HG03025 (cell line): ENCODE measurements around the gene KAZN.

Experiments
- ATAC-seq: cut with Tn5 transposase; IDR thresholded peaks from one replicate; pipeline ENCODE4 v1.9.1; 2021; ENCODE audit warnings: mild to moderate bottlenecking, moderate library complexity; ENCODE audit not compliant: unreplicated experiment, low FRiP score

Gene KAZN

DNA sequence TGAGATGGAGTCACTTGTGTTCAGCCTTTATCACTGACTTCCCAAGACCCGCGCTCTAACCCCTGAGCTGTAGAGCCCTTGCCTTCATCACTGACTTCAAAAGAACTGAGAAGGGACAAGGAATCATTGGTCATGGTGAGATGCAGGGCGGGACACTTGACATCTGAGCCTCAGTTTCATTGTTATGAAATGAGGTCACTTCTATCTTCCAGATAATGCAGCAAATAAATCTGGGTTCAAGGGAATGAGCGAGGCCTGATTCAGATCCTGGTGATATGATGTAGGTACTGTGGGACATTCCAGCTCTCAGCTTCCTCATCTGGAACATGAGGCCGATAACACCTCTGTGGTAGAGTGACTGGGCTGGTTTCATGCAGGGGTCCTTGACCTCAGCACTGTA is 13.8 kb downstream of the KAZN start:
- no peak for ATAC-seq

DNA sequence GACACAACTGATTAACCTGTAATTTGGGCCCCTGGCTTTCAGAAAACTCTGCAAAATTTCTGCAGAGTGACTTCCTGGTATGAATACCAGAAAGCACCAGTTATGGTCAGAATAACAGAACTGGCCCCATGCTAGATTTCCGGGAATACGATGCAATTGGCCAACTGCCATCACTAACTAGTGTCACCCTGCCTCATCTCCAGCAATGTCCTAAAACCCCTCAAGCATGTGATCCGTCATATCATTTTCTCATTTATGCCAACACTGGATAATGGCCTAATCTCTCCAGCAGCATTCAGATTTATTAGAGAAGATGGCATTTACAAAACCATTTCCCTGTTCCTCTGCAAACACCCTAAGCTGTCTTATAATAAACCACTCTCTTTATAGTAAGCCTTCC is 15.4 kb downstream of the KAZN start:
- ATAC-seq: no peak

DNA sequence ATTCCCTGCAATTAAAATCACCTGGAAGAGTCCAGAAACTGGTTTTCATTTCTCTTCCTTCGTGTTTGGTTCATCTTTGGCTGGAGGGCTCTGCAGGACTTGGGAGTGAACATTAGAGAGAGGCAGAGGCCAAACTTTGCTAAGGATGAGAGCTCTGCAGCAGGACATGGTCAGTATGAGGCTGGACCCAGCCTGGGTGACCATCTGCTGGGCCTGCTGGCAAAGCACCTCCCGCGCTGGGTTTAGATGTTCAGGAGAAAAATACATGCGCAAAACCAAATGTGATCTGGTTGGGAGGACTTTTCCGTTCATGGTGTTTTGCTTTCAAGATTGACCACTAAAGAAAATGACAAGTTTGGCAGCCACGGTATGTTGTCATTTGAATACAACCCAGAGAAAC is 15.9 kb downstream of the KAZN start:
- no peak for ATAC-seq

DNA sequence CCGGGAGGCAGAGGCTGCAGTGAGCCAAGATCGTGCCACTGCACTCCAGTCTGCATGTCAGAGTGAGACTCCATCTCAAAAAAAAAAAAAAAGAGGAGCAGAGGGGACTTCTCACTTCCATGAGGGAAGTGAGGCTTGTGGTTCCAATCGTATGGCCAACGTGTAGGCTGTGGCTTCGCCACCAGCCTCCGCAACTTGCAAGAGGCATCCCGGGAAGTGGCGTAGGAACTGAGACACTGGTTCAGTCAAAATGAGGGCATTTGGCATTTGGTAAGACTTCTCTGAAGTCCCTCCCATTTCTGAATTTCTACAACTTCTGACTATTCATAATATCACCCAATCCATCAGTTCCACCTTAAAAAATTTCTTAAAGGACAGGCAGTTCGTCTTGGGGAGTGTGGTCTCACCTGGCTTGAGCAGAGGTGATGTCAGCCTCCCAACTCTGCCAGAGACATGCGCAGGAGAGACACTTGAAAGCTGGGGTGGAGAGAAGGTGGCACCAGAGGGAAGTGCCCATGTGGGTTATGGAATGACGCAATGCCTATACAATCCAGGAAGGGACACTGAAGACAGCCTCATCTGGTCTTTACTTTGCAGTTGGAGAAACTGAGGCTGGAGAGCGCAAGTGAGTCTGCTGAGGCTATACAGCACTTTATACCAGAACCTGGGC is 17.2 kb downstream of the KAZN start:
- ATAC-seq: no peak

DNA sequence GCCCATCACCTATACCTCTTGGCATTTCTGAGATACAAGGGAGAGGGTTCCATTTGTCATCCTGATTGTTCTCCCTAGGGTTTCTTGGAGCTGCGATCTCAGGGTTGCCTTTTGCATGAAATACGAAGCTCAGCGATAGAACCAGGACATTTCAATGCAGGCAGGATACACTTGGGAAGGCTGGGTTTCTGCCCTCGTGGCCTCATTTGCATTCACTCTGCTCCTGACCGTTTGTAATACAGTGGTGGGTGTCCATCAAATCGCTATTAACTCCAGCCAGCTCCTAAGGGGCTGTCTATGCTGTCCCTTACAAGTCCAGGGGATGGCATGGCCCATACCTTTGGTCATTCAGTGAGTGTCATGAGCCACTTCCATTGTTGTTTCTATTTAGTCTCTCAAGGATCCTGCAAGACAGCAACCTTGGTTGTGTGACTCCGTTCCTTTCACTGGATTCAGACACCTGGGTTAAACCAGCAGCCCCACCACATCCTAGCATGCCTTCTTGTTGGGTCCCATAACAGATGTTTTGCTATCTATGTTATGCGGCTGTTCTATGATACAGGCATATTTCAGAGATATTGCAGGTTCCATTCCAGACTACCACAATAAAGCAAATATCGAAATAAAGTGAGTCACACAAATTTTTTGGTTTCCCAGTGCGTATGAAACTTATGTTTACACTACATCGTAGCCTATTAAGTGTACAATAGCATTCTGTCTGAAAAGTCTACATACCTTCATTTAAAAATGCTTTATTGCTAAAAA is 18.3 kb downstream of the KAZN start:
- ATAC-seq: no peak

DNA sequence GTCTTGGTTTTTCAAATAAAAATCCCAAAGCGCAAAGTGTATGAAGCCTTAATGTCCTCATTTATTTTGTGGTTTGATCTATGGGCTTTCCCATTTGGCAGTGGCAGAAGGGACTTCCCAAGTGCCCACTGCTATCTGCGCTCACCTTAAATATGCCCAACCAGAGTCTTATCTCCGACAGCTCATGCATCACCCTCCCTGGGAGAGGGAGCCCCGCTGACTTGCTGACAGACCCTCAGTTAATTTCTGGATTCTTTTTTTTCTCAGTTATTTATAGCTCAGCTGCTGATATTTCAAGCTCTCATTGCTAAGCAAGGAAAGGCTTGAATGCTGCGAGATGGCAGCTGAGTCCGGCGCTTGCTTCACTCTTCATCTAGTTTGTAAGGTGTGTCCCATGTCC is 19.3 kb downstream of the KAZN start:
- ATAC-seq: no peak

DNA sequence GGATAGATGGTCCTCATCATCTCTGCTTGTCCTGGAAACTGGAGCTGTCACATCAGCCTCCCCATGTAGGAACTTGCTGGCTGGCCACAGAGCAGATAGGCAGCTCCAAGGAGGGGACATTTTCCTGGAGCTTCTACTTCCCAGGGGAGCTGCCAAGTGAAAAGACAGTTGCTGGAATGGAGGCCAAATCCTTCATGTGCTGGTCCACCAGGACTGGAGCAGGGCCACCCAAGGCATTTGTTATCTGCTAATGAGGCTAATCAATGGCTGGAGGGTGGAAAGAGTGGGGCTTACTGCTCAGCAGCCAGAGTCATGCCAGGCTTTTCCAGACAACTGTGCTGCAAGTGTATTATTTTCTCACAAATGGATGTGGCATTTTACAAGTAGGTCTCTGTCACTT is 22.5 kb downstream of the KAZN start:
- no peak for ATAC-seq

DNA sequence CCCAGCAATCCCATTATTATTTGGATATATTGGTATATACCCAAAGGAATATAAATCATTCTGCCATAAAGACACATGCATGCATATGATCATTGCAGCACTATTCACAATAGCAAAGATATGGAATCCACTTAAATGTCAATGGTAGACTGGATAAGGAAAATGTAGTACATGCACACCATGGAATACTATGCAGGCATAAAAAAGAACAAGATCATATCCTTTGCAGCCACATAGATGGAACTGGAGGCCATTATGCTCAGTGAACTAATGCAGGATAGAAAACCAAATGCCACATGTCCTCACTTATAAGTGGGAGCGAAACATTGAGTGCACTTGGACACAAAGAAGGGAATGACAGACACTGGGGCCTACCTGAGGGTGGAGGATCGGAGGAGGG is 24.6 kb downstream of the KAZN start:
- no peak for ATAC-seq

DNA sequence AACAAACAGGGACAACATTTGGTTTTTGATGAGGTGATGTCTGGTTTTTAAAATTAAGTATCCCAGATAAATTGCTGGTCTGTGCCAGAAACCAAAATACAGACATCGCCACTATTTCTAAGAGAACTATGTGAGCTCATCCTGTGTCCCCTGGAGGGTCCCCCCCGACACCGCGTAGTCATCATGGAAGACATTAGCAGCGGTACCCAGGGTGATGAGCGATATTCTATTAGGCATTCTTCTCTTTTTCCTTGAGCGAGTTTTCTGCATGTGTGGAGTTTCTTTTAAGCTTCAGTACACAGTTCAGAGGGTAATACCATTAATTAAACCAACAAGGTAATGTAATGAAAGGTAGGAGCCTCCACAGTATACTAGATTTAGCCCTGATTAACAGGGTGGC is 26.5 kb downstream of the KAZN start:
- ATAC-seq: no peak

DNA sequence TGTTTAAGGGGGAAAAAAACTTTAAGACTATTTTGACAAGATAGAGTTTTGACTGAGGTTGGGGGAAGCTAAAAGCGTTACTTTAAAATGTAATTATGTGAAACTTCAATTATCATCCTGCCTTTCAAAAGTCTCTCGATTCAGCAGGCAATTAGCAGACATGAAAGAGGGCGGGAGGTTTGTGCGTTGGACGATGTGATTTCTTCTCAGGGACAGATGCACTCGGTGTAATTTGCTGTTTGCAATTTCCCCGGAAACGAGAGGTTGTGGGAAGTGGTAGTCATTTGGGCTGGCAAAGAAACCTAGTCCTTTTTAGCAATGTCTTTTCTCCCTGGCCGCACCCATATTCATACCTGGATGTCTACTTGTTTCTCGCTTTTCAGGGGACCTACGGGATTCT is 27.1 kb downstream of the KAZN start:
- no peak for ATAC-seq

DNA sequence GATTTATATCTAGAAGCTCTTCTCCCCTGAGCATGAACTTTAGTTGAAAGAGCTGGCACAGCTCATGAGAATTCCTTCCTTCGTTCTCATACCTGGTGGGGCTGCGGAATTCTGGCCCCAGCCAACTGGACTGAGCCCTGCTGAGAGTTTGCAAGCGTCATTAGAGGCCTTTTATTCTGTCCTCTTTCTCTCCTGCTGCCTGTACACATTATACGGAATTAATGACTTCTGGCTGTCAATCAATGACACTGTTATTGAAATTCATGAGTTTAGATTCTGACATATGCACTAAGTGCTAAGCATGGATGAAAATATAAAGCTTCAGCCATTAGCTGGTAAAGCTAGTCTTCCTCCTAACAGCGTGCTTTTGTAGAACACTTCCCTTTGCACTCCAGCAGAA is 27.5 kb downstream of the KAZN start:
- ATAC-seq: no peak

DNA sequence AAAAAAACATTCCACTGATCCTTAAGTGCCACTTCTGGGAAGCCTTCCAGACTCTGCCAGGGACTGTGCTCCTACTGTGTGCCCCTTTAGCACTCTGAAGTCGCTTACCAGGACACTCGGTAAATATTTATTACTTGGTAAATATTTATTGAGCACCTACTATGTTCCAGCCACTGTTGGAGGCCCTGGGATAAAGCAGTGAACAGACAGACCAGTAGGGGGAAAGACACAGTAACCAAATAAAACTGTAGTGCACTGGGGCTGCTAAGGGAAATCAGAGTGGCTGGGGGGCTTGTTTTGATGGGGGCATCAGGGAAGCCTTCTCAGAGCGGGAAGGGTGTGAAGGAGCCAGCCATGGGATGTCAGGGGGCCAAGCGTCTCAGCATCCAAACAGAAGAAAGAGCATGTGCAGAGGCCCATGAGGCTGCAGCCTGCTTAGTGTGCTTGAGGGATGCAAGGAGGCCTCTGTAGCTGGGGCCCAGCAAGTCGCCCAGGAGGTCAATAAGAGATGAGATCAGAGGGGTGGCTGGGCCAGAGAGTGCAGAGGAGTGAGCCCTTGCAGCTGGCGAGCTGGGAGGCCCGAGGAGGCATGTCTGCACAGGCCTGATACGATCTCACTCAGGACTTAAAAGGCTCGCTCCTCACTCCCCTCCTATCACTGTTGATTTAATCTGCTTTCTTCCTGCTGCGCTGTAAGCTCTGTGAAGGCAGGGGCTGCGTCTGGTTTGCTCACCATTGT is 28.6 kb downstream of the KAZN start:
- no peak for ATAC-seq

DNA sequence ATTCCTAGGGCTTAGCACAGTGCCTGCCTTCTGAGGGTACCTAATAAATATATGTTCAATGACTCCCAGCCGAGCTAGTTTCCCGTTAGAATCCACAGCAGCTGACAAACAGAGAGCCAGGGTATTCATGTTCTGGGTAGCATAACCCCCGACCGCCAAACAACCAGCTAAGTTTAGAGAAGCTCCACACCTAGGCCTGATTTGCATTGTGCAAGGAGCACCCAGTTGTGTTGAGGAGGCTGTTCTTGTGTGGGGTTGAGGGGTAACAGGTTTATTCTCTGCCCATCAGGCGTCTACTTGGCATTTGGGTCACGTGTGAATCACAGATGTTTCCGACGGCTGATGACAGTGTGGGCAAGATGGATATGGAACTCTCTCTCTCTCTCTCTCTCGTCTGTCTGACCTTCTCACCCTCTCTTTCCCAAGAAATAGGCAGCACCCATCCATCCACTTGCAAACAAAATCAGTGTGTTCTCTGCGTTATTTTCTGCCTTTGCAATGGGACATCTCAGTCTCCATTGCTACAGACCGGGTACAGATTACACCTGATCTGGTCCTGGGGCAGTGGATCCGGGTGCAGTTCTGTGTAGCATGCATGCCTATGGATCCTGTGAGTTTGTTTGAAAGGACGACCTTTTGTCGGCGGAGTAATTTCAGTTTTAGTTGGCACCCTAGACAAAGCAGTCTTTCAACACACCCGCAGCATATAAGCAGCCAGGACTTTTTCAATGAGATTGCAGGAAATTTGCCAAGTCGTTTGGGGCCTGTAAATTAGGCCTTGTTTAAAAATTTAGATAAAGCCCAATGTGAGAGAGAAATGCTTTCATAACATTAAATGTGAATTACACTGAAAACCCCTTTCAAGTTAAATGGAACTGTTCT is 29.4 kb downstream of the KAZN start:
- no peak for ATAC-seq

DNA sequence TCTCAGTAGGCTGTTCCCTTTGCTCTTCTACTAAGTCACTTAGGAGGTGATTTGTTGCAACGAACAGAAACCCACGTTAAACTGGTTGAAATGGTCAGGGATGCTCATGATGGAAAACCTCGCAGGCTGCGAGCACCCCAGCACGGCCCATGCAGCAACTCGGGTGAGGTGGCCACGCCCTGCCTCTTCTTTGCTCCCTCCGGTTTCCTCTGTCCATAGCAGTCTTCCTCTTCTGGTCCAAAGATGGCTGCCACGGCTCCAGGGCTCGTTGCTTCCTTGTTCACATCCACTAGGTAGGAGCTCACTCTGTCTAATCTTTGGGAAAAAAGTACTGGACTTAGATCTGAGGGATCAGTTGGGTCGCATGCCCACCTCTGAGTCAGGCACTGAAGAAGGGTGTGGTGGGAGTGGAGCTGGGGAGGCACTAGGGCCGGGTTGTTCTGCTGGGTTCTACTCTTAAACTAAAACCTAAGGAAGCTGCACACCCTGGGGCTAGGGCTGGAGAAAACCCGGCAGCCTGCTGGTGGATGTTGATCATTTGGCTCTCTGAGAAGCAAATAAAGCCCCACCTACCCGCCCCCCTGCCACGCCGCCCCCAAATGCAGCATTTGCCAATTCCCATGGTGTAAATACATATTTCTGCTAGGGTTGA is 31.0 kb downstream of the KAZN start:
- ATAC-seq: no peak

DNA sequence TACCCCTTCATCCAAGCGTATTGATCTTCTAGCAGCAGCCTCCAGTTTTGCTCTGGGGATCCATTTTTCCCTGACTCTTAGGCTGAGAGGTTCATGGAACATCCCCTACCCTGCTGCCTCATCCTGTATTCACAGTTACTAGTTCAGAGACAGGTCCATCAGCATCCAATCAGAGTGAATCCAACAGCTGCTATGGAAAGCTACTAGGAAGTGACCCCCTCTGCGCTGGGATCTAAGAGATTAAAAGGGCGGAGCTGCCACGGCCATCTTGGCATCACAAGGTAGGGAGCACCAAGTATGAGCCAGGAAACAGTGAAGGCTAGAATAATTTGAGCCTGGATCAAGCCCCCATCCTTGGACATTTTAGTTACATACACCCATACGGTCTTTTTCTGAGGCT is 32.5 kb downstream of the KAZN start:
- ATAC-seq: no peak

DNA sequence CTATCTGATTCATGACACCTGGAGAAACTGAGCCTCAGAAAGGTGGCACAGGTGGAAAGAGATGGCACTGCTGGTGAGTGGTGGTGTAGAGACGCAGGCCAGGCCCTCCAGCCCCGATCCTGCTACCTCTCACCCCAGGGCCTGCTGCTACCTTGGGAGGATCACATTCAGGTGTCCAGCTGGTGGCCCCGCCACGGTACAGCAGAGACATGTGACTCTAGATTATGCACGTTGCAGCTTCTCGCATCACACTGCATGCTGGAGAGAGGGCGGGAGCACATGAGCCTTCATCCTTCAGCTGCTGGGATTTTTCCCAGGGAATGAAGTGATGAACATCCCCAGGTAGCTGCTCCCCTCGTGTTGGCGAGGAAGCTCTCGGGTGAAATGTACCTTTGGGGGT is 32.9 kb downstream of the KAZN start:
- no peak for ATAC-seq

DNA sequence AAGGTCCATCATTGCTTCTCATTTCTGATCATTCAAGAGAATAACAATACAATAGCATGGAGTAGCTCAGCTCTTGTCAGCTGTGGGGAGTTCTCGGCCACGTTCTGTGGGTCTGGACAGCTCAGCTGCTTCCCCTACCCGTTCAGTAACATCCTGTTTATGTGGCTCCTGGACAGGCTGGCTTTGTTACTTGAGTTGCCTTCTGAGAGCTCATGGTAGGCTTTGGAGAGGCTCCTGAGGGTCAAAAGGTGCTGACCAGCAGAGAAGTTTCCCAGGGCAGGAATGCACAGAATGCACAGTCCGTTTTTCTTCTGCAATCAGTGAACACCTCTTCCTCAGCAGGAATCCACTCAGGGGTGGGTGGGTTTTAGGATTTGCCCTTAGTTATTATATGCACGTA is 36.0 kb downstream of the KAZN start:
- no peak for ATAC-seq

DNA sequence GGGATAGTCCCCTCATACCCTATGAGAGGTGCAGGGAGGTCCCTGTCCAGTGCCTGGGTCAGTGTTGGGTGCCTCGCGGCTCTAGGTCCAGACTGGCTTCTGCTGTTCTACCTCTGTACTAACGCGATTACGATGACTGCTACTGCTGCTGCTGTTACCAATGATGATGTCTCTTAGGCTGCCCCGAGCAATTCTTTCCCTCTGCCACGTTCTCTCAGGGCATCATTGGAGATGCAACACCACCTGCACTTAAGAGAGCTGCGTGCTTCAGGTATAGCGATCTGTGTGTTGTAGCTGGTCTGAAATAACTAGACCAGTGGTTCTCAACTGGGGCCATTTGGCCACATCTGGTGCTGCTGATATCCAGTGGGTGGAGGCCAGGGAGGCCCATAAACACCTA is 36.9 kb downstream of the KAZN start:
- no peak for ATAC-seq

DNA sequence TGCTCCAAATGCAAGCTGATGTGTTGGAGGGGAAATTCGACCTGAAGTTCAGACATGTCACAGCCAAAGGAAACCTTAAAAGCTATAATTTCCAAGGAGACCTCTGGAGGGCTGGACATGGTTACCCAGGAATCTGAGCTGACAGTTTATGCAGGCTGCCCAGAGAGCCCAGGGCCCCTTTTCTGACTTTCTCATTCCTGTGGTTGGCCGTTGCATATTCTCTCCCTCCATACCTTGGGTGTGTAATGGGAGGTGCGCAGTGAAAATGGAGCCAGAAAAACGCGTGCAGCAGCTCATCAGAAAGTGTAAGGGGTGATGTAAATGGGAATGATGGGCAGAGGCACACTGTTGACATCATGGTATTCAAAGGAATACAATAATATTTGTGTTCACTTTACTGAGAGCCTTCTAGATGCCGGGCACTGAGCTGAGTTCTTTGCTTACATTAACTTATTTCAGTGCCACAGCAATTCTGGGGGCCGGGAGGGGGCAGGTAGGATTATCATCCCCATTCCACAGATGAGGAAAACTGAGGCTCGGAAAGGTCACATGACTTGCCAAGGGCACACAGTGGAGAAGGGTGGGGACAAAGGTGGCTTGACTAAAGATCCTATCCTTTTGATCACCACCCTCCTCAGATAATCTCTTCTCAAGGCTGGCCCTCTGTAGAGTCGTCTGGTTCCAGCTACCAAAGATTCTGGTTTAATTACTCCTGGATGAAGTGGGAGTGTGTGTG is 38.6 kb downstream of the KAZN start:
- ATAC-seq: no peak
